ENCODE results near the gene R3HDM4. TPM values are rescaled to one million over a fixed set of nuclear protein-coding genes. Genes with fewer than 3 reads are reported as not detected.

The R3HDM4 gene
- total and polyA plus RNA-seq, 10 donors, result 41.0 to 175 (median 89.1) TPM

DNA sequence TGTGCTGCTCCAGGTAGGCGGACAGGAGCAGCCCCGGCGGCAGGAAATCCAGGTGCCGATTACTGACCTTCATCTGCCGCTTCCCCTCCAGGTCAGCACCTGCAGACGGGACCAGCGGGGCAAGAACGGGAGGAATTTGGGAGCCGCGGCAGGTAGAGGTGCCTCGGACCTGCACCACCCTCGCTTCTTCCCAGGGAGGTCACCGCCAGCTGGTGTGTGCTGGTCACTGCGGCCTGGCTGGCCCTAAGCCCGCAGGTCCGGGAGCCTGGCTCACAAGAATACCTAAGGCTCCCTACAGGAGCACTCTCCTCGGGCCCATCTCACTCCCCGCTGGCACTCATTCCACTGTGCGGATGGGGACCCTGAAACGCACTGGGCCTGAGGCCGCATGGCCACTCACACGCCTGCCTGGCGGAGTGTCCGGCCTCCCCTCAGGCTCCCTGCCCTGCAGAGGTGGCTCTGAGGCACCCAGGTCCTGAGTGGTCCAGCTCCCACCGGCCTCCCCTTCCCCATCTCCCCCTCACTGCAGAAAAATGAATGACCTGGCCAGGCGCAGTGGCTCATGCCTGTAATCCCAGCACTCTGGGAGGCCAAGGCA, 15.5 kb downstream of the R3HDM4 start:
- peaks cover 0 to 56% (median 20%) of the 10 kb centered on the region in 6 donors for H3K4me1 ChIP-seq
- TF ChIP-seq, protein P1, sequence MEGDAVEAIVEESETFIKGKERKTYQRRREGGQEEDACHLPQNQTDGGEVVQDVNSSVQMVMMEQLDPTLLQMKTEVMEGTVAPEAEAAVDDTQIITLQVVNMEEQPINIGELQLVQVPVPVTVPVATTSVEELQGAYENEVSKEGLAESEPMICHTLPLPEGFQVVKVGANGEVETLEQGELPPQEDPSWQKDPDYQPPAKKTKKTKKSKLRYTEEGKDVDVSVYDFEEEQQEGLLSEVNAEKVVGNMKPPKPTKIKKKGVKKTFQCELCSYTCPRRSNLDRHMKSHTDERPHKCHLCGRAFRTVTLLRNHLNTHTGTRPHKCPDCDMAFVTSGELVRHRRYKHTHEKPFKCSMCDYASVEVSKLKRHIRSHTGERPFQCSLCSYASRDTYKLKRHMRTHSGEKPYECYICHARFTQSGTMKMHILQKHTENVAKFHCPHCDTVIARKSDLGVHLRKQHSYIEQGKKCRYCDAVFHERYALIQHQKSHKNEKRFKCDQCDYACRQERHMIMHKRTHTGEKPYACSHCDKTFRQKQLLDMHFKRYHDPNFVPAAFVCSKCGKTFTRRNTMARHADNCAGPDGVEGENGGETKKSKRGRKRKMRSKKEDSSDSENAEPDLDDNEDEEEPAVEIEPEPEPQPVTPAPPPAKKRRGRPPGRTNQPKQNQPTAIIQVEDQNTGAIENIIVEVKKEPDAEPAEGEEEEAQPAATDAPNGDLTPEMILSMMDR (IDR thresholded peaks at IDR 0.05 in 8 of 11, conservative IDR thresholded peaks at IDR 0.05 in 3 of 11), result peak in 1 of 11 experiments; percentile 24
- TF ChIP-seq POLR2AphosphoS5 (IDR thresholded peaks at IDR 0.05) (peak in 2 of 3 donors; percentile 6 to 73), POLR2A (IDR thresholded peaks at IDR 0.05) (no peak)
- intact Hi-C loops (cut with DNase I; ENCODE audit: low total_unique reads), result no loop called here
- H3K4me3 ChIP-seq, result no peak overlapping the region
- H3K36me3 ChIP-seq, result peaks cover 0 to 64% (median 43%) of the 10 kb centered on the region in 6 donors
- WGBS, 5 donors, result 85 to 95% (median 93%) methylated on average over 10 to 26 of the region's 26 CpGs
- H3K9me3 ChIP-seq, result no peaks in the 10 kb centered on the region
- H3K27ac ChIP-seq, result no peak overlapping the region
- DNase-seq, result no peak
- H3K27me3 ChIP-seq (replicated peaks in 1 of 7), result no peaks in the 10 kb centered on the region

- Histone ChIP-seq H3K27ac (no peak overlapping the region), H3K4me3 (no peak overlapping the region), H3K9me3 (no peaks in the 10 kb centered on the region), H3K27me3 (replicated peaks in 1 of 7) (no peaks in the 10 kb centered on the region), H3K36me3 (peaks cover 0 to 59% (median 40%) of the 10 kb centered on the region in 6 donors), H3K4me1 (peaks cover 2 to 56% (median 21%) of the 10 kb centered on the region in 6 donors)
- intact Hi-C loops (cut with DNase I; ENCODE audit: low total_unique reads), result no loop called here
- WGBS, 5 donors, result 86 to 94% (median 93%) methylated on average over 11 of the region's 11 CpGs
- no peak for DNase-seq
- TF ChIP-seq, protein P1 (IDR thresholded peaks at IDR 0.05 in 8 of 11, conservative IDR thresholded peaks at IDR 0.05 in 3 of 11), result no peak
- TF ChIP-seq POLR2AphosphoS5 (IDR thresholded peaks at IDR 0.05) (no peak), POLR2A (IDR thresholded peaks at IDR 0.05) (no peak)
Measured at GRCh38 chr19:896999-897398, 16.0 kb downstream of the R3HDM4 start.

- no peaks in the 10 kb centered on the region for H3K9me3 ChIP-seq
- peaks cover 3 to 54% (median 21%) of the 10 kb centered on the region in 6 donors for H3K4me1 ChIP-seq
- H3K27me3 ChIP-seq (replicated peaks in 1 of 7), result no peaks in the 10 kb centered on the region
- H3K4me3 ChIP-seq, result no peak overlapping the region
- intact Hi-C loops (cut with DNase I; ENCODE audit: low total_unique reads), result no loop called here
- TF ChIP-seq POLR2AphosphoS5 (IDR thresholded peaks at IDR 0.05) (peak in 1 of 3 donors; percentile 47), POLR2A (IDR thresholded peaks at IDR 0.05) (no peak)
- TF ChIP-seq, protein P1 (IDR thresholded peaks at IDR 0.05 in 8 of 11, conservative IDR thresholded peaks at IDR 0.05 in 3 of 11), result no peak
- H3K27ac ChIP-seq, result peak overlapping the region in 1 of 8 donors; percentile 20
- peaks cover 0 to 53% (median 34%) of the 10 kb centered on the region in 6 donors for H3K36me3 ChIP-seq
- WGBS, 5 donors, result 90 to 99% (median 94%) methylated on average over 9 to 10 of the region's 10 CpGs
- DNase-seq, result no peak
Measured at GRCh38 chr19:896434-896833, 16.6 kb downstream of the R3HDM4 start.

GRCh38 chr19:892894-893689, 19.9 kb downstream of the R3HDM4 start, which contains the start of the genes MED16 and RNU6-9:
MED16 (minus strand) TSS chr19:893187; CDS start chr19:891131, 2,056 bp downstream.
RNU6-9 (plus strand) TSS chr19:893484.
- Histone ChIP-seq H3K4me1 (peaks cover 3 to 37% (median 20%) of the 10 kb centered on the region in 6 donors), H3K27me3 (replicated peaks in 1 of 7) (no peaks in the 10 kb centered on the region), H3K4me3 (peak within 1 kb of the TSS; percentile 77 to 93 (median 86)), H3K9me3 (no peaks in the 10 kb centered on the region), H3K27ac (peak within 1 kb of the TSS; percentile 88 to 98 (median 95)), H3K36me3 (peaks cover 0 to 53% (median 32%) of the 10 kb centered on the region in 6 donors)
- peak; percentile 98 for DNase-seq
- intact Hi-C loops (cut with DNase I; ENCODE audit: low total_unique reads), result no loop called here
- 1% methylated on average over 27 to 69 of the region's 69 CpGs for WGBS, 5 donors
- TF ChIP-seq, protein P1 (IDR thresholded peaks at IDR 0.05 in 8 of 11, conservative IDR thresholded peaks at IDR 0.05 in 3 of 11), result peak in 3 of 11 experiments; percentile 7 to 25 (median 22)
- TF ChIP-seq POLR2AphosphoS5 (IDR thresholded peaks at IDR 0.05), result peak; percentile 88 to 91 (median 89)
- peak in 2 of 3 donors; percentile 16 to 19 for TF ChIP-seq POLR2A (IDR thresholded peaks at IDR 0.05)
